H1 (cell line): ENCODE measurements around the gene BEST1.

Source experiments
- EP300 ChIP-seq, 2 experiments: IDR thresholded peaks; 1 replicate in 1 of 2; 2 replicates in 1 of 2; pipeline ENCODE4 v1.6.1; 2011 to 2012; ENCODE audit warnings: low read depth in 2 of 2, low read length in 2 of 2, mild to moderate bottlenecking in 2 of 2, borderline replicate concordance in 1 of 2, inconsistent platforms in 1 of 2, moderate library complexity in 1 of 2
- EZH2 ChIP-seq: fragments of 200-600 bp; sonication (generic); IDR thresholded peaks from 2 replicates; pipeline ENCODE4 v1.7.1; 2012; ENCODE audit warnings: low read depth, mild to moderate bottlenecking, moderate library complexity, low read length, inconsistent platforms; ENCODE audit not compliant: severe bottlenecking
- JUND ChIP-seq: IDR thresholded peaks from 2 replicates; pipeline ENCODE4 v1.6.1; 2011; ENCODE audit warnings: mild to moderate bottlenecking, improper control_type of control experiment, low read length
- NRF1 ChIP-seq: IDR thresholded peaks from 2 replicates; pipeline ENCODE4 v1.6.1; 2011; ENCODE audit warnings: mild to moderate bottlenecking, low read depth, low read length, improper control_type of control experiment
- POLR2A ChIP-seq, 2 experiments: IDR thresholded peaks; 1 replicate in 1 of 2; 2 replicates in 1 of 2; pipeline ENCODE4 v1.6.1; 2011; ENCODE audit warnings: low read depth in 2 of 2, low read length in 2 of 2, mild to moderate bottlenecking in 2 of 2; ENCODE audit errors: control extremely low read depth in 1 of 2
- RFX5 ChIP-seq: IDR thresholded peaks from 2 replicates; pipeline ENCODE4 v1.6.1; 2011; ENCODE audit warnings: low read depth, low read length, improper control_type of control experiment, borderline replicate concordance
- ZNF274 ChIP-seq: IDR thresholded peaks from 2 replicates; pipeline ENCODE4 v1.7.0; 2012; ENCODE audit warnings: low read length, borderline replicate concordance; ENCODE audit errors: extremely low read depth
- TF ChIP-seq, protein P1 (sequence below), 3 experiments: IDR thresholded peaks; 1 replicate in 2 of 3; 2 replicates in 1 of 3; pipeline versions ENCODE4 v1.5.1 to v1.6.1; 2011; ENCODE audit warnings: low read length in 3 of 3, mild to moderate bottlenecking in 3 of 3, inconsistent platforms in 2 of 3, low read depth in 1 of 3, moderate library complexity in 1 of 3; ENCODE audit not compliant: insufficient read depth in 1 of 3; ENCODE audit errors: control extremely low read depth in 1 of 3
- TF ChIP-seq, protein P2 (sequence below): IDR thresholded peaks from 2 replicates; pipeline ENCODE4 v1.6.1; 2012; ENCODE audit warnings: low read length, inconsistent platforms

DNA sequence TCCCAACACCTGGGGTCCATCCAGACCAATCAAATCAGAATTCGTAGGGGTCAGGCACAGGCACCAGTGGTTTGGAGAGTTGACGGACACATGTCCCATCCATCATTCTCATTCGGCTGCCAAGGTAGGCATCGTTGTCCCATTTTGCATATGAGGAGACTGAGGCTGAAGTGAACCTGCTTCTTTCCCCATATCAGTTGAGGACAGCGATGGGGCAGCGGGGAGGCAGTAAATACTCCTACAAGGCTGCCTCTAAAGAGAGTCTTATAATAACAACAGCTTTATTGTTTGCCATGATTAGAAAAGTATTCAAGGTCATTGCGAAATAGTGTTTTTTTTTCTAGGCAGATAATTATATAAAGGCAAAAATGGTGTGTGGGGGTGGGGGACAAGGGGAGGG is 1.6 kb upstream of the BEST1 start:
- TF ChIP-seq, protein P1, sequence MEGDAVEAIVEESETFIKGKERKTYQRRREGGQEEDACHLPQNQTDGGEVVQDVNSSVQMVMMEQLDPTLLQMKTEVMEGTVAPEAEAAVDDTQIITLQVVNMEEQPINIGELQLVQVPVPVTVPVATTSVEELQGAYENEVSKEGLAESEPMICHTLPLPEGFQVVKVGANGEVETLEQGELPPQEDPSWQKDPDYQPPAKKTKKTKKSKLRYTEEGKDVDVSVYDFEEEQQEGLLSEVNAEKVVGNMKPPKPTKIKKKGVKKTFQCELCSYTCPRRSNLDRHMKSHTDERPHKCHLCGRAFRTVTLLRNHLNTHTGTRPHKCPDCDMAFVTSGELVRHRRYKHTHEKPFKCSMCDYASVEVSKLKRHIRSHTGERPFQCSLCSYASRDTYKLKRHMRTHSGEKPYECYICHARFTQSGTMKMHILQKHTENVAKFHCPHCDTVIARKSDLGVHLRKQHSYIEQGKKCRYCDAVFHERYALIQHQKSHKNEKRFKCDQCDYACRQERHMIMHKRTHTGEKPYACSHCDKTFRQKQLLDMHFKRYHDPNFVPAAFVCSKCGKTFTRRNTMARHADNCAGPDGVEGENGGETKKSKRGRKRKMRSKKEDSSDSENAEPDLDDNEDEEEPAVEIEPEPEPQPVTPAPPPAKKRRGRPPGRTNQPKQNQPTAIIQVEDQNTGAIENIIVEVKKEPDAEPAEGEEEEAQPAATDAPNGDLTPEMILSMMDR (IDR thresholded peaks at IDR 0.05; ENCODE audit: control extremely low read depth in 1 of 3, insufficient read depth in 1 of 3, low read depth in 1 of 3, low read length in 3 of 3) = no peak
- TF ChIP-seq JUND (no peak), RFX5 (no peak), POLR2A (IDR thresholded peaks at IDR 0.05; ENCODE audit: control extremely low read depth in 1 of 2, low read depth in 2 of 2, low read length in 2 of 2) (no peak), EZH2 (no peak), ZNF274 (no peak), NRF1 (no peak), EP300 (IDR thresholded peaks at IDR 0.05; ENCODE audit: borderline replicate concordance in 1 of 2, low read depth in 2 of 2, low read length in 2 of 2) (no peak)
- TF ChIP-seq, protein P2, sequence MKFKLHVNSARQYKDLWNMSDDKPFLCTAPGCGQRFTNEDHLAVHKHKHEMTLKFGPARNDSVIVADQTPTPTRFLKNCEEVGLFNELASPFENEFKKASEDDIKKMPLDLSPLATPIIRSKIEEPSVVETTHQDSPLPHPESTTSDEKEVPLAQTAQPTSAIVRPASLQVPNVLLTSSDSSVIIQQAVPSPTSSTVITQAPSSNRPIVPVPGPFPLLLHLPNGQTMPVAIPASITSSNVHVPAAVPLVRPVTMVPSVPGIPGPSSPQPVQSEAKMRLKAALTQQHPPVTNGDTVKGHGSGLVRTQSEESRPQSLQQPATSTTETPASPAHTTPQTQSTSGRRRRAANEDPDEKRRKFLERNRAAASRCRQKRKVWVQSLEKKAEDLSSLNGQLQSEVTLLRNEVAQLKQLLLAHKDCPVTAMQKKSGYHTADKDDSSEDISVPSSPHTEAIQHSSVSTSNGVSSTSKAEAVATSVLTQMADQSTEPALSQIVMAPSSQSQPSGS = no peak
